Mucosa of gallbladder (tissue), 1 donor: Measurements from ENCODE around the gene HSD3B2. TPM values are rescaled to one million over a fixed set of nuclear protein-coding genes. Genes with fewer than 3 reads are reported as not detected.

Experiments
- DNase-seq: peaks from one replicate; pipeline ENCODE4 v3.0.0-alpha.2; 2020; ENCODE audit warnings: low spot score
- total RNA-seq: library from RNA; stranded (reverse); gene quantifications from one replicate; pipeline ENCODE4 v1.2.1, GENCODE V29; 2021
- donor health status: DM: no; HTN: no; CAD: no.

HSD3B2 gene
- total RNA-seq, 1 donor from 2014 or later = 1.8 TPM

- no peak for DNase-seq
Measured at GRCh38 chr1:119453021-119453420, 38.1 kb downstream of the HSD3B2 start.

DNA sequence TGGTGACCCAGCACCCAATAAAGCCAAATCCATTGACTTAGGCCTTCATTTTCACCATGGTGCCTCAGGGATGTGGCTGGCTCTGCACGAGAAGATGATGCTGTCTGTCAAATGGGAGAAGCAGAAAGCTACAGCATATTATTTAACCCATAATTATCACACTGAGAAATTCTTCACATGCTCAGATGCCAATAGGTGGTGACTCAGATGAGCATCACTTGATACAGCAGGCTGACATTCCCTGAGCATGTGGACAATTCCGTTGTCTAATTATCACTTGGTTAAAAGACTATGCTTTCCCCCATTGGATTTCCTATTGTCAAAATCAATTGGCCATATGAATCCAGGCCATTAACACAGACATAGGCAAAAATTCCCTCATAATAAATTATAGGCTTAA lies 48.0 kb downstream of the HSD3B2 start:
- no peak for DNase-seq

GRCh38 chr1:119463569-119463968 lies 48.6 kb downstream of the HSD3B2 start:
- no peak for DNase-seq

GRCh38 chr1:119466445-119466844 lies 51.5 kb downstream of the HSD3B2 start:
- DNase-seq = no peak

DNA sequence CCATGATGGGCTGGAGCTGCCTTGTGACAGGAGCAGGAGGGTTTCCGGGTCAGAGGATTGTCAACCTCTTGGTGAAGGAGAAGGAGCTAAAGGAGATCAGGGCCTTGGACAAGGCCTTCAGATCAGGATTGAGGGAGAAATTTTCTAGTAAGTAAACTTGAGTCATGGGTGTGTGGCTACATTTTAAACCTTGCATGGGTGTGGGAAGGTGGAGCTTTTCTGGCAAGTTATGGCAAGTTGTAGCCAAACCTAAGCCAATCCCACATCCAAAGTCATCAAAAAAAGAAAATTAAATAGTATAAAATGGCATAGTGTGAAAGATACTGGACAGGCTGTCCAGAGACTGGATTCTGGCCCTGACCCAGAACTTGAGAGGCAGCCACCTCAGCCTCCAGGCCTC lies 52.3 kb downstream of the HSD3B2 start:
- DNase-seq = no peak

GRCh38 chr1:119467857-119468668 lies 53.1 kb downstream of the HSD3B2 start:
- no peak for DNase-seq

GRCh38 chr1:119469741-119470140 lies 54.8 kb downstream of the HSD3B2 start:
- no peak for DNase-seq

- DNase-seq = no peak
Measured at GRCh38 chr1:119470377-119470776, 55.4 kb downstream of the HSD3B2 start.

GRCh38 chr1:119470958-119471357 lies 56.0 kb downstream of the HSD3B2 start:
- DNase-seq = no peak

- no peak for DNase-seq
Measured at GRCh38 chr1:119471566-119471965, 56.6 kb downstream of the HSD3B2 start.

GRCh38 chr1:119472080-119472818 lies 57.3 kb downstream of the HSD3B2 start:
- no peak for DNase-seq

Other genes with a start within 250 kb of the HSD3B2 start
- 0.17 TPM for gene HAO2, start 46.4 kb upstream of the HSD3B2 start, total RNA-seq
- not detected for gene HSD3B1, start 92.1 kb downstream of the HSD3B2 start, total RNA-seq
- gene ZNF697, start 233.1 kb downstream of the HSD3B2 start, total RNA-seq = 2.9 TPM